Measurements from ENCODE around the gene CLIC4. TPM values are rescaled to one million over a fixed set of nuclear protein-coding genes. Genes with fewer than 3 reads are reported as not detected.

The CLIC4 gene
- total RNA-seq, 6 experiments from 2014 or later = 35.0 to 63.6 (median 44.3) TPM

GRCh38 chr1:24850328-24850920 lies 105.2 kb downstream of the CLIC4 start:
- TF ChIP-seq POLR2A (IDR thresholded peaks at IDR 0.05) (no peak), CTCF (IDR thresholded peaks at IDR 0.05) (no peak)
- intact Hi-C loops (cut with DNase I) = loop anchor here in 1 of 2 donors (10.0 kb wide), 1 partner anchor 54 kb away; no protein-coding TSS in a partner anchor
- Histone ChIP-seq H3K27me3 (no peaks in the 10 kb centered on the region), H3K27ac (no peak overlapping the region), H3K4me1 (peaks cover 0 to 17% (median 4%) of the 10 kb centered on the region in 4 donors), H3K9me3 (no peaks in the 10 kb centered on the region), H3K36me3 (no peaks in the 10 kb centered on the region), H3K4me3 (no peak overlapping the region)
- 59% methylated on average over 6 of the region's 6 CpGs for WGBS (ENCODE audit: insufficient coverage, low coverage, low lambda C conversion rate, missing lambda C conversion rate)
- ATAC-seq = no peak
- DNase-seq = no peak

GRCh38 chr1:24853649-24854048 lies 108.4 kb downstream of the CLIC4 start:
- Histone ChIP-seq H3K27me3 (no peaks in the 10 kb centered on the region), H3K27ac (no peak overlapping the region), H3K4me1 (peaks cover 0 to 4% (median under 1%) of the 10 kb centered on the region in 4 donors), H3K9me3 (no peaks in the 10 kb centered on the region), H3K36me3 (no peaks in the 10 kb centered on the region), H3K4me3 (no peak overlapping the region)
- intact Hi-C loops (cut with DNase I) = loop anchor here in 1 of 2 donors (10.0 kb wide), 1 partner anchor 51 kb away; no protein-coding TSS in a partner anchor
- no peak for TF ChIP-seq CTCF (IDR thresholded peaks at IDR 0.05)
- WGBS (ENCODE audit: insufficient coverage, low coverage, low lambda C conversion rate, missing lambda C conversion rate) = 76% methylated on average over 6 of the region's 6 CpGs
- DNase-seq (no peak), ATAC-seq (no peak)

GRCh38 chr1:24855474-24855873 lies 110.2 kb downstream of the CLIC4 start:
- no peak overlapping the region for H3K27ac ChIP-seq
- TF ChIP-seq POLR2A (IDR thresholded peaks at IDR 0.05) (no peak), CTCF (IDR thresholded peaks at IDR 0.05) (no peak)
- DNase-seq = no peak
- no peaks in the 10 kb centered on the region for H3K4me1 ChIP-seq
- no peaks in the 10 kb centered on the region for H3K27me3 ChIP-seq
- no peak overlapping the region for H3K4me3 ChIP-seq
- ATAC-seq = no peak
- H3K36me3 ChIP-seq = no peaks in the 10 kb centered on the region
- WGBS (ENCODE audit: insufficient coverage, low coverage, low lambda C conversion rate, missing lambda C conversion rate) = 63% methylated on average over 5 of the region's 5 CpGs
- intact Hi-C loops (cut with DNase I) = loop anchor here in 1 of 2 donors (10.0 kb wide), 1 partner anchor 49 kb away; no protein-coding TSS in a partner anchor
- H3K9me3 ChIP-seq = no peaks in the 10 kb centered on the region

- 66% methylated on average over 9 of the region's 16 CpGs for WGBS (ENCODE audit: insufficient coverage, low coverage, low lambda C conversion rate, missing lambda C conversion rate)
- no peaks in the 10 kb centered on the region for H3K9me3 ChIP-seq
- H3K36me3 ChIP-seq = no peaks in the 10 kb centered on the region
- intact Hi-C loops (cut with DNase I) = loop anchor here in 1 of 2 donors (10.0 kb wide), 1 partner anchor 48 kb away; no protein-coding TSS in a partner anchor
- no peak overlapping the region for H3K27ac ChIP-seq
- TF ChIP-seq CTCF (IDR thresholded peaks at IDR 0.05) (no peak), POLR2A (IDR thresholded peaks at IDR 0.05) (no peak)
- no peaks in the 10 kb centered on the region for H3K27me3 ChIP-seq
- no peak overlapping the region for H3K4me3 ChIP-seq
- H3K4me1 ChIP-seq = no peaks in the 10 kb centered on the region
- ATAC-seq (no peak), DNase-seq (no peak)
These were observed 111.7 kb downstream of the CLIC4 start for GRCh38 chr1:24856787-24857506.
